ENCODE data around the gene MMP17. TPM values are rescaled to one million over a fixed set of nuclear protein-coding genes. Genes with fewer than 3 reads are reported as not detected.
"Not testable (repeated sequence)": the region's sequence is repeated elsewhere in the genome, so short reads cannot be mapped to it uniquely, and the experiment has no call there.

The MMP17 gene
- total and polyA plus RNA-seq, 2 donors = 0.28 to 4.2 TPM

DNA sequence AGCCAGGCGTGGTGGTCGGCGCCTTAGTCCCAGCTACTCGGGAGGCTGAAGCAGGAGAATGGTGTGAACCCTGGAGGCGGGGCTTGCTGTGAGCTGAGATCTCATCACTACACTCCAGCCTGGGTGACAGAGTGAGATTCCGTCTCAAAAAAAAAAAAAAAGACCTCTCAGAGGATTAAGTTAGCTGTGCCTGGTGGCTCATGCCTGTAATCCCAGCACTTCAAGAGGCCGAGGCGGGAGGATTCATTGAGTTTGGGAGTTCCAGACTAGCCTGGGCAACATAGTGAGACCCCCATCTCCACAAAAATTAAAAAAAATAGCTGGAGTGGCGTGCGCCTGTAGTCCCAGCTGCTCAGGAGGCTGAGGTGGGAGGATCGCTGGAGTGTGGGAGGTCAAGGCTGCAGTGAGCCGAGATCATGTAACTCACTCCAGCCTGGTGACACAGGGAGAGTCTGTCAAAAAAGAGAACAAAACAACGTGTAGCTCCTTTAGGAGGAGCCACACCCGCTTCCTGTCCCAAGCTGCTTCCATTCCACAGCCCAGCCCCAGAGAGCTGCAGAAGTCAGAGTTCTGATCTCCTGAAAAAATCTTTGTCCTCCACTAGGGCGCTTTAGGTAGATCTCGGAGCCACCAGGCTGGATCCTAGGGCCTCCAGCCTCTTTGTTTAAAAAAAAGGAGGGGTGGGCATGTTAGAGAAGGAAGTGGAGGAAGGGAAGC lies 54.8 kb downstream of the MMP17 start:
- no peak for DNase-seq (ENCODE audit: low read depth in 6 of 9, low spot score in 9 of 9)
- no peaks in the 10 kb centered on the region for H3K4me1 ChIP-seq (ENCODE audit: control insufficient read depth in 2 of 2, insufficient read depth in 2 of 2, low read length in 2 of 2)
- no peaks in the 10 kb centered on the region for H3K27me3 ChIP-seq (ENCODE audit: control insufficient read depth in 2 of 2, insufficient read depth in 1 of 2, low read length in 1 of 2)
- no peaks in the 10 kb centered on the region for H3K36me3 ChIP-seq (ENCODE audit: control insufficient read depth in 2 of 2, insufficient read depth in 2 of 2, low read length in 1 of 2)
- H3K27ac ChIP-seq (ENCODE audit: low read depth in 1 of 2, low read length in 1 of 2) = no peak overlapping the region
- 88% methylated on average over 16 of the region's 16 CpGs for WGBS
- H3K9me3 ChIP-seq (ENCODE audit: control insufficient read depth in 2 of 2, insufficient read depth in 1 of 2, low read length in 1 of 2) = no peaks in the 10 kb centered on the region
- H3K4me3 ChIP-seq (ENCODE audit: low read length in 2 of 2) = no peak overlapping the region

DNA sequence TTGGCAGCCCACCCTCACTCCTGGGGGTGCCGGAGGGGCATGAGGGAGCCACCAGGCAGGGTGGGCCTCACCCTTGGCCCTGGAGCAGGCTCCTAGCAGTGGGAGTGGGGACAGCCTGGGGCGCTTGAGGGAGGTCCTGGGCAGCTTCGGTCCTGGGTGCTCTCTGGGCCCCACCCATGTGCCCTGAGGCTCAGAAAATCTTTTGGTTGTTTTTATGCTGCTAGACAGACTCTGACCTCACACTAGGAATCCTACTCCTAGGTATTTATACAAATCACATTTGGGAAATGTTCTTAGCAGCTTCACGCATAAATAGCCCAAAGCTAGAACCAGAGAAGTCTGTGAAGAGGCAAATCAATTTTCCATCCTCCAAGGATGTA lies 55.3 kb downstream of the MMP17 start:
- WGBS = 92% methylated on average over 4 of the region's 4 CpGs
- Histone ChIP-seq H3K9me3 (ENCODE audit: control insufficient read depth in 2 of 2, insufficient read depth in 1 of 2, low read length in 1 of 2) (no peaks in the 10 kb centered on the region), H3K4me3 (ENCODE audit: low read length in 2 of 2) (no peak overlapping the region), H3K36me3 (ENCODE audit: control insufficient read depth in 2 of 2, insufficient read depth in 2 of 2, low read length in 1 of 2) (no peaks in the 10 kb centered on the region), H3K27ac (ENCODE audit: low read depth in 1 of 2, low read length in 1 of 2) (no peak overlapping the region), H3K4me1 (ENCODE audit: control insufficient read depth in 2 of 2, insufficient read depth in 2 of 2, low read length in 2 of 2) (no peaks in the 10 kb centered on the region), H3K27me3 (ENCODE audit: control insufficient read depth in 2 of 2, insufficient read depth in 1 of 2, low read length in 1 of 2) (no peaks in the 10 kb centered on the region)
- no peak for DNase-seq (ENCODE audit: low read depth in 6 of 9, low spot score in 9 of 9)

DNA sequence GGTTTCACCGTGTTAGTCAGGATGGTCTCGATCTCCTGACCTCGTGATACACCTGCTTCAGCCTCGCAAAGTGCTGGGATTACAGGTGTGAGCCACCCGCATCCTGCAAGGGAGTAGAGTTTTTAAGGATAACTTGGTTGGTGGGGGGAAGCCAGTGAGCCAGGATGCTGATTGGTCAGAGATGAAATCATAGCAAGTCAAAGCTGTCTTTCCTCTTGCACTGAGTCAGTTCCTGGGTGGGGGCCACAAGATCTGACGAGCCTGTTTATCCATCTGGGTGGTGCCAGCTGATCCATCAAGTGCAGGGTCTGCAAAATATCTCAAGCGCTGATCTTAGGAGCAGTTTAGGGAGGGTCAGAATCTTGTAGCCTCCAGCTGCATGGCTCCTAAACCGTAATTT lies 56.9 kb downstream of the MMP17 start:
- not testable (repeated sequence) for H3K4me3 ChIP-seq (ENCODE audit: low read length in 2 of 2); H3K9me3 ChIP-seq (ENCODE audit: control insufficient read depth in 2 of 2, insufficient read depth in 1 of 2, low read length in 1 of 2); H3K27me3 ChIP-seq (ENCODE audit: control insufficient read depth in 2 of 2, insufficient read depth in 1 of 2, low read length in 1 of 2); H3K36me3 ChIP-seq (ENCODE audit: control insufficient read depth in 2 of 2, insufficient read depth in 2 of 2, low read length in 1 of 2); H3K27ac ChIP-seq (ENCODE audit: low read depth in 1 of 2, low read length in 1 of 2); DNase-seq (ENCODE audit: low read depth in 6 of 9, low spot score in 9 of 9); H3K4me1 ChIP-seq (ENCODE audit: control insufficient read depth in 2 of 2, insufficient read depth in 2 of 2, low read length in 2 of 2)
- WGBS = 96% methylated on average over 8 of the region's 8 CpGs

DNA sequence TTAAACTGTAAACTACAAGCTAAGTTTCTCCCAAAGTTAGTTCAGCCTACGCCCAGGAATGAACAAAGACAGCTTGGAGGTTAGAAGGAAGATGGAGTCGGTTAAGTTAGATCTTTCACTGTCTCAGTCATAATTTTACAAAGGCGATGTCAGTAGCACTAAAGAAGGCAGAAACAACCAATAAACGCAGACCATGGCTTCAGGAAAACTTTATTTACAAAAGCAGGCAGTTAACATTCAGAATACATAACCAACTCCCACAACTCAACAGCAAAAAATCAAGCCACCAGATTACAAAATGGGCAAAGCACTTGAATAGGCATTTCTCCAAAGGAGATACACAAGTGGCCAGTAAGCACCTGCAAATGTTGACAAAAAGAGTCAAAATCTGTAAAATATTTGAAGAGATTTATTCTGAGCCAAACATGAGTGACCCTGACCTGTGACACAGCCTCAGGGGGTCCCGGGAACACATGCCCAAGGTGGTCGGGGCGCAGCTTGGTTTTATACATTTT lies 57.4 kb downstream of the MMP17 start:
- H3K27ac ChIP-seq (ENCODE audit: low read depth in 1 of 2, low read length in 1 of 2) = no peak overlapping the region
- H3K27me3 ChIP-seq (ENCODE audit: control insufficient read depth in 2 of 2, insufficient read depth in 1 of 2, low read length in 1 of 2) = peaks cover 0 to 4% of the 10 kb centered on the region in 2 donors
- no peaks in the 10 kb centered on the region for H3K4me1 ChIP-seq (ENCODE audit: control insufficient read depth in 2 of 2, insufficient read depth in 2 of 2, low read length in 2 of 2)
- H3K9me3 ChIP-seq (ENCODE audit: control insufficient read depth in 2 of 2, insufficient read depth in 1 of 2, low read length in 1 of 2) = no peaks in the 10 kb centered on the region
- no peaks in the 10 kb centered on the region for H3K36me3 ChIP-seq (ENCODE audit: control insufficient read depth in 2 of 2, insufficient read depth in 2 of 2, low read length in 1 of 2)
- DNase-seq (ENCODE audit: low read depth in 6 of 9, low spot score in 9 of 9) = no peak
- H3K4me3 ChIP-seq (ENCODE audit: low read length in 2 of 2) = no peak overlapping the region
- 97% methylated on average over 7 of the region's 7 CpGs for WGBS

DNA sequence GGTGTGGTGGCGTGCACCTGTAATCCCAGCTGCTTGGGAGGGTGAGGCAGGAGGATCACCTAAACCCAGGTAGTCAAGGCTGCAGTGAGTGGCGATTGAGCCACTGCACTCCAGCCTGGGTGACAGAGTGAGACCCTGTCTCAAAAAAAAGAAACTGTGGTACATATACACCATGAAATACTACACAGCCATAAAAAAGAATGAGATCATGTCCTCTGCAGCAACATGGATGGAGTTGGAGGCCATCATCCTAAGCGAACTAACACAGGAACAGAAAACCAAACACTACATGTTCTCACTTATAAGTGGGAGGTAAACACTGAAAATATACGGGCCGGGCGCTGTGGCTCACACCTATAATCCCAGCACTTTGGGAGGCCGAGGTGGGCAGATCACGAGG lies 63.5 kb downstream of the MMP17 start:
- not testable (repeated sequence) for H3K4me3 ChIP-seq (ENCODE audit: low read length in 2 of 2); H3K36me3 ChIP-seq (ENCODE audit: control insufficient read depth in 2 of 2, insufficient read depth in 2 of 2, low read length in 1 of 2); H3K27ac ChIP-seq (ENCODE audit: low read depth in 1 of 2, low read length in 1 of 2); H3K27me3 ChIP-seq (ENCODE audit: control insufficient read depth in 2 of 2, insufficient read depth in 1 of 2, low read length in 1 of 2); H3K9me3 ChIP-seq (ENCODE audit: control insufficient read depth in 2 of 2, insufficient read depth in 1 of 2, low read length in 1 of 2); DNase-seq (ENCODE audit: low read depth in 6 of 9, low spot score in 9 of 9)
- WGBS = 84% methylated on average over 8 of the region's 8 CpGs
- peaks cover 10 to 12% of the 10 kb centered on the region in 2 donors for H3K4me1 ChIP-seq (ENCODE audit: control insufficient read depth in 2 of 2, insufficient read depth in 2 of 2, low read length in 2 of 2)

DNA sequence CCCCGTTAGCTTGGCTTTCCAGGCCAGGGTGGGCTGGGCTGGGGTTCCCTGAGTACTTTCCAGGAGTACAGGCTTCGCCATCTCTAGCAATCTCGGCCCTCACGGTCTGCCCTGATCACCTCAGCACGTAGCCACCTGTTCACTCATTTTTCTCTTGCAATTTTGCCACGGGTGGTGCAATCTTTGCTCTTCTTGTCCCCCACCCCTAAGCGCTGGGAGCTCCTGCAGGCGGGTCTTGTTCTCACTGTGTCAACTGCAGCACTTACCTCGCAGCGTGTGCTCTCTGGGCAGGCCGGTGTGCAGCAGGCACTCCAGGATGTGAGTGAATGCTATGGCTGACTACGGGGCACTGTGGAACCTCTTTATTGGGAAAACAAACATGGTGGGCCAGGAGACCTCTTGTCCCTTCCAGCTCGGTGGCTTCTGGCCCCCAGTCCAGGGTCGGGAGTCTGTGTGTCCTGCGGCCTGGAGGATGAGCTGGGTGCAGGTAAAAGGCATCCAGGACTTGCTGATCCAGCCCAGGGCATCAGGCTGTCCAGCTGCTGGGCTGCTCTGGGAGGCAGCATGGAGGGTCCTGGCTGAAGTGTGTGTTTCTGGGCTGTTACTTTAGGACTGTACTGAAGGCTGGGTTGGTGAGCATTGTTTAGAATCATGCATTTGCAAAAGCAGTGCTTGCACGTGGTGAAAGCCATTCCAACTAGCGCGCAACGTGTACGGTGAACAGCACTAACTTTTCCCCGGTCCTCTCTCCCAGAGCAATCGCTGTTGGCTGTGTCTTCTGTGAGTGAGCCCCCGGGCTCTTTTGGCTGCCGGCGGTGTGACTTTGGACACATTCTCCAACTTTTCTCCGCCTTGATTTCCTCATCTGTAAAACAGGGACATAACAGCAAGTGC lies 64.8 kb downstream of the MMP17 start:
- DNase-seq (ENCODE audit: low read depth in 6 of 9, low spot score in 9 of 9) = no peak
- Histone ChIP-seq H3K4me1 (ENCODE audit: control insufficient read depth in 2 of 2, insufficient read depth in 2 of 2, low read length in 2 of 2) (peaks cover 22 to 24% of the 10 kb centered on the region in 2 donors), H3K36me3 (ENCODE audit: control insufficient read depth in 2 of 2, insufficient read depth in 2 of 2, low read length in 1 of 2) (peaks cover 0 to 1% of the 10 kb centered on the region in 2 donors), H3K27me3 (ENCODE audit: control insufficient read depth in 2 of 2, insufficient read depth in 1 of 2, low read length in 1 of 2) (peaks cover 0 to 4% of the 10 kb centered on the region in 2 donors), H3K4me3 (ENCODE audit: low read length in 2 of 2) (no peak overlapping the region), H3K27ac (ENCODE audit: low read depth in 1 of 2, low read length in 1 of 2) (no peak overlapping the region), H3K9me3 (ENCODE audit: control insufficient read depth in 2 of 2, insufficient read depth in 1 of 2, low read length in 1 of 2) (peaks cover 0 to 2% of the 10 kb centered on the region in 2 donors)
- WGBS = 90% methylated on average over 26 of the region's 26 CpGs

DNA sequence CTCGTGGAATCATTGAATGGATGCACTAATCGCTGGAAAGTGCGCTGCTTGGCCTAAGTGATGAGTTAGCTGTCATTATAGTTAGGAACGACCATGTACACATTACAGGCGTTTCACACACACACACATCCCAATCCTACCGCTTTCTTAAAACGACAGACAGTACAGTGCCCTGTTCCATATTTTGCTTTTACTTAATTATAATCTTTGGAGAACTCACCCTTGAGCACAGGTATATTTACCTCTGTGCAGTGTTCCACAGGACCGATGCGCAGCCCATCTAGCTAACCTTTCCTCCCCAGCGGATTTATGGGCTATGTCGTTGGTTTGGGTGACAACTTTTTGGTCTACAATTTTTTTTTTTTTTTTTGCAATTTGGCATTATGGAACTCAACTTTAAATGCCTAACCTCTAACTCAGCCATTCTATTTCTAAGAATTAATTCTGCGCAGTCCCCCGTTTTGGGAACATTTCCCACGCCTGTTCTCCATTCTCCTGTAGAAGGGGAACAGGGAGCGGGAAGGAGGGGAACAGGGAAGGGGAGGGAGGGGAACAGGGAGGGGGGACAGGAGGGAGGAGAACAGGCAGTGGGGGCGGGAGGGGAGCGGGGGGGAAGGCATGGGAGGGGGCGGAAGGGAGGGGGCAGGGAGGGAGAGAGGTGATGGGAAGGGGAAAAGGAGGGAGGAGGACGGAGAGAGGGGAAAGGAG lies 65.6 kb downstream of the MMP17 start:
- H3K27me3 ChIP-seq (ENCODE audit: control insufficient read depth in 2 of 2, insufficient read depth in 1 of 2, low read length in 1 of 2) = peaks cover 0 to 4% of the 10 kb centered on the region in 2 donors
- peaks cover 0 to 5% of the 10 kb centered on the region in 2 donors for H3K36me3 ChIP-seq (ENCODE audit: control insufficient read depth in 2 of 2, insufficient read depth in 2 of 2, low read length in 1 of 2)
- peaks cover 0 to 2% of the 10 kb centered on the region in 2 donors for H3K9me3 ChIP-seq (ENCODE audit: control insufficient read depth in 2 of 2, insufficient read depth in 1 of 2, low read length in 1 of 2)
- no peak overlapping the region for H3K27ac ChIP-seq (ENCODE audit: low read depth in 1 of 2, low read length in 1 of 2)
- peak in 1 of 9 donors; percentile 13 for DNase-seq (ENCODE audit: low read depth in 6 of 9, low spot score in 9 of 9)
- H3K4me1 ChIP-seq (ENCODE audit: control insufficient read depth in 2 of 2, insufficient read depth in 2 of 2, low read length in 2 of 2) = peaks cover 24 to 27% of the 10 kb centered on the region in 2 donors
- peak overlapping the region in 1 of 2 donors; percentile 93 for H3K4me3 ChIP-seq (ENCODE audit: low read length in 2 of 2)
- WGBS = 49% methylated on average over 19 of the region's 19 CpGs

DNA sequence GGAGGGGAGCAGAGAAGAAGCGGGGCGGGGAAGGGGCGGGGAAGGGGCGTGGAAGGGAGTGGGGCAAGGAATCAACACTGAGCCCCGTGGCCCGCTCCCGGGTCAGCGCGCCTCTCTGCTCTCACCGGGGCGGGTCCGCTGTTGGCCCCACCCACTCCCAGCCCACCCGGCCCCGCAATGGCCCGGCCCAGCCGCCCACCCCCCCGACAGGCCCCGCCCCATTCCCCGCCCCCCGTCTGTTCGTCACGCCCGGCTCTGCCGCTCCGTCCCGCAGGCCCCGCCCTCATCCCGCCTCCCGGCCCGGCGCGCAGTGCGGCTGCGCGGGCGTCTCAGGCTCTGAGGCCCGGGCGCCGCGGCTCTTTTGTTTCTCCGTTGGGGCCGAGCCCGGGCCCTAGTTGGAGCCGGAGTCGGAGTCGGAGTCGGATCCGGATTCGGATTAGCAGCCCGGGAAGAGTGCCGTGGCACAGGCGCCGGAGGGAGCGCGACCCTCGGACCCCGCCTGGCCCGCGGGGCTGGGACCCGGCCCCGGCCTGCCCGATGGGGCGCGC lies 66.2 kb downstream of the MMP17 start, which contains the start of gene ULK1:
ULK1 (plus strand) TSS at position 310 of the 548 bp plus-strand sequence. CDS start 380 bp downstream, outside the sequence.
- Histone ChIP-seq H3K9me3 (ENCODE audit: control insufficient read depth in 2 of 2, insufficient read depth in 1 of 2, low read length in 1 of 2) (peaks cover 0 to 2% of the 10 kb centered on the region in 2 donors), H3K36me3 (ENCODE audit: control insufficient read depth in 2 of 2, insufficient read depth in 2 of 2, low read length in 1 of 2) (peaks cover 0 to 5% of the 10 kb centered on the region in 2 donors), H3K27ac (ENCODE audit: low read depth in 1 of 2, low read length in 1 of 2) (peak within 1 kb of the TSS; percentile 71 to 91), H3K27me3 (ENCODE audit: control insufficient read depth in 2 of 2, insufficient read depth in 1 of 2, low read length in 1 of 2) (no peaks in the 10 kb centered on the region), H3K4me3 (ENCODE audit: low read length in 2 of 2) (peak within 1 kb of the TSS; percentile 73 to 93), H3K4me1 (ENCODE audit: control insufficient read depth in 2 of 2, insufficient read depth in 2 of 2, low read length in 2 of 2) (peaks cover 24 to 29% of the 10 kb centered on the region in 2 donors)
- under 1% methylated on average over 64 of the region's 64 CpGs for WGBS
- peak; percentile 58 to 95 (median 88) for DNase-seq (ENCODE audit: low read depth in 6 of 9, low spot score in 9 of 9)

Data from thymus (tissue), 11 donors.